HG03064 (cell line): ENCODE results near the gene B3GNT2.

ENCODE experiments used
- ATAC-seq: cut with Tn5 transposase; IDR thresholded peaks from one replicate; pipeline ENCODE4 v1.9.1; 2021; ENCODE audit warnings: low read depth; ENCODE audit not compliant: unreplicated experiment

The B3GNT2 gene

DNA sequence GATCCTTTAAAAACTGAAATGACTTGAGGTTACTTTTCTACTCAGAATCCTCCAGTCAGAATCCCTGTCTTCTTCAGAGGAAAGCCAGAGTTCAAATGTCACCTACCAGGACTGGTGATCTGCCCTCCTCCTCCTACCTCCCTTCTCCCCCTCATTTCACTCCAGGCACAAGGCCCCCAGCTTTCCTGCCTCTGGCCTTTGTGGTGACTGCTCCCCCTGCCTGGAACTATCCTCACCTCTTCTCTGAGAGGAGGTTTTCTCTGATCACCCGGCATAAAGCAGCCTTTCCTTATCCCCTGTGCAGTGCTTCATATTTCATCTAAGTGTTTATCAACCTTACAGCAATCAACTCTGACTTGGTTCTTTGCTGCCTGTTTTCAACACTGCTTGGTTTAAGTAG lies 6.8 kb downstream of the B3GNT2 start:
- ATAC-seq: no peak

GRCh38 chr2:62203459-62203858 lies 7.5 kb downstream of the B3GNT2 start:
- ATAC-seq: no peak

DNA sequence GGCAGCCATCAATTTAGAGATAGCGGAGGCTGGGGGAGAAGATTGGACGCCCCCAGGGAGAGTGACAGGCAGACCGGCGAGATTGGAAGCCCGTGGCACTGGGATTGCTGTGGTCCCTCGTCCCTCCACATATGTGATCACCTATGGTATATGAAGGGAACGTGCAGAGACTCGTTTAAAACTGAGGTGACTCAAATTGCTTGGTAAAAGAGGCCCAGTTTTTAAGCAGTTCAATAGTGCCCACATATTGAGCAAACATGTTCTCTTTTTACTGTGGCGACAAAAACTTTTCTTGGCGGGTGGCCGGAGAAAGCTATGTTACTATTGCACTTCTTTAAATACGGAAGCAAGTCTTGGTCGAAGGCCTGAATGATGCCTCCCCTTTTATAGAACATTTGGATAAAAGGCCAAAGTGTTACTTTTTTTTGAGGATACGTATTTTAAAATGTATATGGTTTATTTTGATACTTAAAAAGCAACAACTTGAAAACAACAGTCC lies 9.1 kb downstream of the B3GNT2 start:
- no peak for ATAC-seq

DNA sequence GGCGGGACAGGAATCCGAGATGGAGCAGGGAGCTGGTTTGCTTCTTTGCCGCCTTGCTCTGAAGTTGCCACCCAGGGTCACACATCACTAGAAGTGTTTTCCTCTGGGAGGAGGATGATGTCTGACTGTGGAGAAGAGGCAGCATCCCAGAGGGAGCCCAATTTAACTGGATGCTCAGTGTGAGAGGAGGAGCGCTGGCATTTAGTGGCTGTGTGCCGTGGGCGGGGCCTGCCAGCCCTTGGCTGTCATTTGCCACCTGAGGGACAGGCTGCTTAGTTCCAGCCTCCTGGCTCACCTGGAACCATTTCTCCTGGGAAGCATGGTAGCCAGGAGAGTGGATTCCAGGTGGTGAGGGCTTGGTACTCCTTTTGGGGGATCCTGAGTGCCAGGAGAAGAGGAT lies 9.6 kb downstream of the B3GNT2 start:
- no peak for ATAC-seq

DNA sequence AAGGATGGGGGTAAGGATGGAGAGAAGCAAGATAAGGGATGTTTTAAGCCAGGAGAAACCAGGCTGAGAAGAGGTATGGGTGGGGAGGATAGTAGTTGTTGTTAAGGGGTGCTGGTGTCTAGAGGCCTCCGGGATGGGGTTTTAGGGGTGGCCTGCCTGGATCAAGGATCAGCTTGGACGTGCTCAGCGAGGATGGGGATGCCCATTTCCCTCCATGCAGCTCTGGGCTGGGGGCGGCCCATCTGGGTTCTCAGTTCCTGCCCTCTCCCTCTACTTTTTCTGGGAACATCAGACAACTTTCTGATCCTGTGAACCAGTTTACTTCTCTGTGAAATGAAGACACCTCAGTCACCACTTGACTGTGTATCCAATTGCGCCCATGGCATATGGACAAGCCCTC lies 10.1 kb downstream of the B3GNT2 start:
- no peak for ATAC-seq

DNA sequence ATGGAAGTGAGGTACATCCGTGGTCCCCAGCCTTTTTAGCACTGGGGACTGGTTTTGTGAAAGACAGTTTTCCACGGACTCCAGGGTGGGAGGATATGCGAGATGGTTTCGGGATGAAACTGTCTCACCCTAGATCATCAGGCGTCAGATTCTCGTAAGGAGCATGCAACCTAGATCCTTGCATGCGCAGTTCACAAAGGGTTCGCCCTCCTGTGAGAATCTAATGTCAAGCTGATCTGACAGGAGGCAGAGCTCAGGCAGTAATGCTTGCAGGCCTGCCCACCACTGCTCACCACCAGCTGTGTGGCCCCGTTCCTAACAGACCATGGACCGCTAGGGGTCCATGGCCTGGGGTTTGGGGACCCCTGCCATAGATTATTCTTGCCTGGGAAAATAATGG lies 11.6 kb downstream of the B3GNT2 start:
- ATAC-seq: no peak

DNA sequence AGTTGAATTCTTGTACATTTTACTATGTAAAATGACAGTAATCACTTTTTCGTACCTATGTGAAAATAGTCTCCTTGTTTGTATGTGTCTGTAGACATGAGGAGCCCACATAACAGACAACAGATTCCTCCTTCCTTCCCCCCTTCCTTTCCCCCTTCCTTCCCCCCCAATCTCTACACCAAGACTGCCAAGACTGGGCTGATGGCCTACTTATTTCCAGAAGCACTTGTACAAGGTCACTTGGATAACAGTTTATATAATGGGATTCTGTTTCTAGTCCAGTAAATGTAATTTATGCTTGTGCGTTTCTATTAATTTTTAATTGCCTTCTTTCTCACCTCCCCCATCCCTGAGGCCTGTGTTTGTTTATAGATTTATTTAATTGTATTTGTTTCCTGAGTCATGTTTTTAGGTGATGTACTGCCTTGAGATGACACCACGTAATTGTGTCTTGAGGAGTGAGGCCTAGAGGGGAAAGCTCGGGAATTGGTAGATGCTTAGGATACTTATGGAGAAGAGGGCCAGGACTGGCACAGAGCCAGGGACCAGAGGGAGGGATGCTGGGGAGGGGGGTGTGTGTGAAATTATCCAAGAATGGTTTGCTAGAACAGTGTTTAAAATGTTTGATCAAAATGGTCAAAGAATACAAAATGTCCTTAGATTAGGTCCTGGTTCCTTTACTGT lies 12.3 kb downstream of the B3GNT2 start:
- ATAC-seq: no peak

GRCh38 chr2:62208758-62209114 lies 12.8 kb downstream of the B3GNT2 start:
- no peak for ATAC-seq

DNA sequence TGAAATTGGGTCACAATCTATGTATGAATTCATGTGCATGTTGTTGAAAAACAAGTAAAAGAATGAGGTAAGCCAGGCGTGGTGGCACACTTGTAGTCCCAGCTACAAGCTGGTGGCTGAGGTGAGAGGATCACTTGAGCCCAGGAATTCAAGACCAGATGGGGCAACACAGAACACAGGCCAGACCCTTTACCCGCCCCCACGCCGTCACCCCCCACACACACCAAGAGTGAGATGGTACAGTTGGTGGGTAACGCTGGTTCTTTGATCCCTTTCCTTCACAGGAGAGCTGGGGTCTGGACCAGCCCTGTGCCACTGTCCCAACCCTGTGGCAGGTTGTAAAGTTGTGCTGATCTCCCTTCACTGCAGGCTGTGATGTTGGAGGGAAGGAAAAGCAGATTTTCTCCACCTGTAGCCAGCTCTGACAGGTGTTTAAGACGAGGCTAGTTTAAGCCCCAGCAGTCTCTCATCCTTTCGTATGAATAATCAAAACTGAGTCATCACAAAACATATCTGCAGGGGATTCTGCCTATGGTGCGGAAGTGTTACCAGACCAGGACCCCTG lies 13.6 kb downstream of the B3GNT2 start:
- ATAC-seq: no peak

GRCh38 chr2:62215306-62216064 lies 19.6 kb downstream of the B3GNT2 start:
- no peak for ATAC-seq

DNA sequence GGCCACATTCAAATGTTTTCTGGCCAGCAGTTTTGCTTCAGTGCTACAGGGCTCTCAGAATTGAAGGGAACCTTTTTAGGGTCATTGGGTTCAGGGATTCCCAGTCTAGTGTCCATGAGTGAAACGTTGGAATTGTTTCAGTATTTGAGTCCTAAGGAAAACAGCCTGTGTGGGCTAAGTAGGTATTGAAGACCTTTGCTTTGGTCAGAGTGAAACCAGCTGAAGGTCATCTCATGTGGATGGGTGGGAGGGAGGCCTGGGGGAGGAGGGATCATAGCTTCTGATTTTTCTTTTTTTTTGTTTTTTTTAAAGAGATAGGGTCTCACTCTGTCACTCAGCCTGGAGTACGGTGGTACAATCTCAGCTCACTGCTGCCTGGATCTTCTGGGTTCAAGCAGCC lies 20.2 kb downstream of the B3GNT2 start:
- no peak for ATAC-seq

GRCh38 chr2:62216616-62217015 lies 20.7 kb downstream of the B3GNT2 start:
- no peak for ATAC-seq

GRCh38 chr2:62217421-62217820 lies 21.5 kb downstream of the B3GNT2 start:
- ATAC-seq: no peak

GRCh38 chr2:62217970-62218369 lies 22.1 kb downstream of the B3GNT2 start:
- no peak for ATAC-seq

GRCh38 chr2:62219407-62220159 lies 23.7 kb downstream of the B3GNT2 start:
- no peak for ATAC-seq

GRCh38 chr2:62221141-62221540 lies 25.2 kb downstream of the B3GNT2 start:
- ATAC-seq: no peak

DNA sequence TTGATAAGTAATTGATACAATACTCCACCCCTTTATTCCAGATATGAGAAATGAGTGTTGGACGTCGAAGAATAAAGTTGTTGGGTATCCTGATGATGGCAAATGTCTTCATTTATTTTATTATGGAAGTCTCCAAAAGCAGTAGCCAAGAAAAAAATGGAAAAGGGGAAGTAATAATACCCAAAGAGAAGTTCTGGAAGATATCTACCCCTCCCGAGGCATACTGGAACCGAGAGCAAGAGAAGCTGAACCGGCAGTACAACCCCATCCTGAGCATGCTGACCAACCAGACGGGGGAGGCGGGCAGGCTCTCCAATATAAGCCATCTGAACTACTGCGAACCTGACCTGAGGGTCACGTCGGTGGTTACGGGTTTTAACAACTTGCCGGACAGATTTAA lies 26.3 kb downstream of the B3GNT2 start:
- no peak for ATAC-seq

DNA sequence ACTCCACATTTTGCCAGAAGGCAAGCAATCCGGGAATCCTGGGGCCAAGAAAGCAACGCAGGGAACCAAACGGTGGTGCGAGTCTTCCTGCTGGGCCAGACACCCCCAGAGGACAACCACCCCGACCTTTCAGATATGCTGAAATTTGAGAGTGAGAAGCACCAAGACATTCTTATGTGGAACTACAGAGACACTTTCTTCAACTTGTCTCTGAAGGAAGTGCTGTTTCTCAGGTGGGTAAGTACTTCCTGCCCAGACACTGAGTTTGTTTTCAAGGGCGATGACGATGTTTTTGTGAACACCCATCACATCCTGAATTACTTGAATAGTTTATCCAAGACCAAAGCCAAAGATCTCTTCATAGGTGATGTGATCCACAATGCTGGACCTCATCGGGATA lies 26.8 kb downstream of the B3GNT2 start:
- ATAC-seq: no peak

GRCh38 chr2:62224976-62225375 lies 29.1 kb downstream of the B3GNT2 start:
- no peak for ATAC-seq

- ATAC-seq: no peak
These were observed 31.6 kb downstream of the B3GNT2 start for GRCh38 chr2:62227386-62228075.
